Stomach (tissue), 4 donors: ENCODE results near the gene TBCE.

Experiments used
- CTCF ChIP-seq, 7 experiments: fragments of 450-650 bp in 4 of 7; fragments of 200-600 bp in 3 of 7; sonication (generic) in 3 of 7; IDR thresholded peaks; one replicate each; pipeline ENCODE4 v1.5.1; 2016 to 2019; ENCODE audit warnings: antibody characterized with exemption in 7 of 7, control low read depth in 2 of 7, mild to moderate bottlenecking in 1 of 7
- EP300 ChIP-seq: sonication (generic); formaldehyde crosslinking; IDR thresholded peaks from one replicate; pipeline ENCODE4 v1.6.1; 2017; ENCODE audit warnings: antibody characterized with exemption
- POLR2A ChIP-seq, 4 donors: fragments of 450-650 bp; IDR thresholded peaks; one replicate each; pipeline ENCODE4 v1.6.1; 2016; ENCODE audit warnings: antibody characterized with exemption in 4 of 4, control low read depth in 2 of 4, mild to moderate bottlenecking in 1 of 4, moderate library complexity in 1 of 4
- POLR2AphosphoS5 ChIP-seq, 3 donors: sonication (generic); formaldehyde crosslinking; IDR thresholded peaks; one replicate each; pipeline ENCODE4 v1.6.1; 2016; ENCODE audit warnings: antibody characterized with exemption in 3 of 3

- TF ChIP-seq CTCF (IDR thresholded peaks at IDR 0.05), result no peak
- TF ChIP-seq POLR2A (IDR thresholded peaks at IDR 0.05), result no peak
- TF ChIP-seq POLR2AphosphoS5 (IDR thresholded peaks at IDR 0.05), result no peak
- no peak for TF ChIP-seq EP300
These were observed 101.7 kb downstream of the TBCE start for GRCh38 chr1:235468970-235469369.
